LNCaP clone FGC (cell line): ENCODE measurements around the gene PRKCE.
"Not testable (repeated sequence)": the region's sequence is repeated elsewhere in the genome, so short reads cannot be mapped to it uniquely, and the experiment has no call there.

Source experiments
- DNase-seq: peaks from one replicate; pipeline ENCODE4 v3.0.0-alpha.2; 2011; ENCODE audit warnings: low read depth
- H3K4me3 ChIP-seq: 2 replicates; pipeline ENCODE4 v1.5.1; 2011; ENCODE audit warnings: mild to moderate bottlenecking, low read depth, low read length, control low read depth
- CTCF ChIP-seq: IDR thresholded peaks from 2 replicates; pipeline ENCODE4 v1.5.1; 2012; ENCODE audit warnings: mild to moderate bottlenecking; ENCODE audit not compliant: control insufficient read depth, insufficient read depth; ENCODE audit errors: extremely low read depth

PRKCE gene

GRCh38 chr2:45888167-45888566 lies 236.7 kb downstream of the PRKCE start:
- no peak for DNase-seq
- H3K4me3 ChIP-seq, result no peak overlapping the region
- no peak for TF ChIP-seq CTCF

GRCh38 chr2:45888641-45889040 lies 237.2 kb downstream of the PRKCE start:
- no peak overlapping the region for H3K4me3 ChIP-seq
- TF ChIP-seq CTCF, result no peak
- DNase-seq, result no peak

- no peak for TF ChIP-seq CTCF
- no peak for DNase-seq
- H3K4me3 ChIP-seq, result no peak overlapping the region
Observed at GRCh38 chr2:45889053-45889452, 237.6 kb downstream of the PRKCE start.

- TF ChIP-seq CTCF, result no peak
- no peak overlapping the region for H3K4me3 ChIP-seq
- no peak for DNase-seq
Observed at GRCh38 chr2:45889620-45890370, 238.3 kb downstream of the PRKCE start.

GRCh38 chr2:45890371-45890646 lies 238.8 kb downstream of the PRKCE start:
- not testable (repeated sequence) for H3K4me3 ChIP-seq, DNase-seq

GRCh38 chr2:45890819-45891218 lies 239.3 kb downstream of the PRKCE start:
- DNase-seq, result no peak
- no peak overlapping the region for H3K4me3 ChIP-seq
- TF ChIP-seq CTCF, result no peak

- no peak for TF ChIP-seq CTCF
- no peak for DNase-seq
- no peak overlapping the region for H3K4me3 ChIP-seq
Observed at GRCh38 chr2:45891719-45892424, 240.4 kb downstream of the PRKCE start.
